HG03432 (cell line): ENCODE results near the gene PLBD1.
A peak's percentile ranks its signal among the peaks of the same experiment; 100 is the strongest.

Source experiments
- ATAC-seq: cut with Tn5 transposase; IDR thresholded peaks from one replicate; pipeline ENCODE4 v1.9.1; 2021; ENCODE audit warnings: mild to moderate bottlenecking, moderate library complexity; ENCODE audit not compliant: unreplicated experiment

PLBD1 gene, protein sequence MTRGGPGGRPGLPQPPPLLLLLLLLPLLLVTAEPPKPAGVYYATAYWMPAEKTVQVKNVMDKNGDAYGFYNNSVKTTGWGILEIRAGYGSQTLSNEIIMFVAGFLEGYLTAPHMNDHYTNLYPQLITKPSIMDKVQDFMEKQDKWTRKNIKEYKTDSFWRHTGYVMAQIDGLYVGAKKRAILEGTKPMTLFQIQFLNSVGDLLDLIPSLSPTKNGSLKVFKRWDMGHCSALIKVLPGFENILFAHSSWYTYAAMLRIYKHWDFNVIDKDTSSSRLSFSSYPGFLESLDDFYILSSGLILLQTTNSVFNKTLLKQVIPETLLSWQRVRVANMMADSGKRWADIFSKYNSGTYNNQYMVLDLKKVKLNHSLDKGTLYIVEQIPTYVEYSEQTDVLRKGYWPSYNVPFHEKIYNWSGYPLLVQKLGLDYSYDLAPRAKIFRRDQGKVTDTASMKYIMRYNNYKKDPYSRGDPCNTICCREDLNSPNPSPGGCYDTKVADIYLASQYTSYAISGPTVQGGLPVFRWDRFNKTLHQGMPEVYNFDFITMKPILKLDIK

DNA sequence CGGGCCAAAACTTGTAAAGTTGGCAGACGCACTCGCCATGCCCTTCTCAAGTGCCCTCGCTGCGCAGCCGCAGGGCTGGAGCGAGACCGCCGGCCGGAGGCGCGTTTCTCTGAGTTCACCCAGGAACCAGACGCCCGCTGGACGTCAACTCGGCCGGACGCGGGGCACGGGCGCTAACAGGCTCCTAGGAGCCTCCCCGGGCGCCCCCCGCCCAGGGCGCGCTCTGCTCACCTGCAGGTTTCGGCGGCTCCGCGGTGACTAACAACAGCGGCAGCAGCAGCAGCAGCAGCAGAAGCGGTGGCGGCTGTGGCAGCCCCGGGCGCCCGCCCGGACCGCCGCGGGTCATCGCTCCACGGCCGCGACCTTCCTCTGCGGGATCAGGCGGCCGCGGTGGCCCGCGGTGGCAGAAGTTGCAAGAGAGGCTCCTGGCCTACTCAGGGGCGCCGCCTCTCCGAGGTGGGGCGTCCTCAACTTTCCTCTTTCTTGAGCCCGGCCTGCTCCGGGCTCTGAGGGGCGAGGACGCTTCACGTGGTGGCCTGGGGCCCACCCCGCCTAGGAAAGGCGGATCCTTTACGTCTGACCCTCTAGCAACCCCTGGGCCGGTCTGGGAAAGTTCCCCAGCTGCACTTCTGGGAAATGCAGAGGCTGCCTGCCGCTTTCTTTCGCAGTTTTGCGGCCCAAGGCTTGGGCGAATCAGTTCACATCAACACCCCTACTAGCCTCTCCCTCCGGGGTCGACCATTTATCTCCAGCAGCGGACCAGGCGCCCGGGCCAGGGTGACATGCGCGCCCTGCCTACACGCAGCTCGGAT lies at the start of gene PLBD1:
TSS of gene PLBD1 (minus strand) at position 533 of the 812 bp plus-strand sequence. CDS start at position 346, 187 bp downstream.
- ATAC-seq, result peak; percentile 66

DNA sequence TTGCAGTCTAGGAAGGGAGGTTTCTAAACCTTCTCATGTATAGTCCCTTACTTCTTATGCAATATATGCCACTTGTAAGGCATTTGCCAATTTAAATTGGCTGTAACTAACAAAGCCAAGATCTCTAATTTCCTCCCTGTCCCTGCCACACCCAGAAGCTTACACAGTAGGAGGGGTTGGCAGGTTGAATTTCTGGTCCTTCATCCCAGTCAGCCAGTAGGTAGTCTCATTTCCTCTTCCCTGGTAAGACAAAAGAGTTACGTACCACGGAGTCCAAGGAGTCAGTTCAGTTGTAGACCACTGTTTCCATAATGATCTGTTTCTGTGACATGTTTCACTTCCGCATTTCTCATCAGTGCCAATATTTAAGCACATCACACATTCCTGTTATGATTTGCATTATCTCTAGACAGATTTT lies 47.0 kb upstream of the PLBD1 start:
- peak; percentile 56 for ATAC-seq

DNA sequence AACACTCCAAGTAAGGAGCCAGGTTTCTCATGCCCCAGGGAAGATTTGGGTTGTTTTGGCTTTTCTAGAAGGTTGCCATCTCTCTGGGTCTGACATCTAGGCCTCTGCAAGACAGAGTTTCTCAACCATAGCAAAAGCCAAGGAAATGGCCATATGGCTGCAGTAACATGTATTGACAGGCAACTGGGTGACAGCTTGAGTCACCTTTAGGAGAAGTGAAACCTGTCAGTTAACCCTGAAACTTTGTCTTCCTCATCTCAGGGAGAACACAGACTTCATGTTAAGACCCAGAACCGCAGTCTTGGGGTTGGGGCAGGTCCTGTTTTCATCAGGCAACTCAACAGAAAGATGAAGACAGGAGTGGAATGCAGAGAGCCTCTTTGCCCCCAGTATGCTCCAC lies 46.0 kb upstream of the PLBD1 start:
- ATAC-seq, result peak; percentile 95

DNA sequence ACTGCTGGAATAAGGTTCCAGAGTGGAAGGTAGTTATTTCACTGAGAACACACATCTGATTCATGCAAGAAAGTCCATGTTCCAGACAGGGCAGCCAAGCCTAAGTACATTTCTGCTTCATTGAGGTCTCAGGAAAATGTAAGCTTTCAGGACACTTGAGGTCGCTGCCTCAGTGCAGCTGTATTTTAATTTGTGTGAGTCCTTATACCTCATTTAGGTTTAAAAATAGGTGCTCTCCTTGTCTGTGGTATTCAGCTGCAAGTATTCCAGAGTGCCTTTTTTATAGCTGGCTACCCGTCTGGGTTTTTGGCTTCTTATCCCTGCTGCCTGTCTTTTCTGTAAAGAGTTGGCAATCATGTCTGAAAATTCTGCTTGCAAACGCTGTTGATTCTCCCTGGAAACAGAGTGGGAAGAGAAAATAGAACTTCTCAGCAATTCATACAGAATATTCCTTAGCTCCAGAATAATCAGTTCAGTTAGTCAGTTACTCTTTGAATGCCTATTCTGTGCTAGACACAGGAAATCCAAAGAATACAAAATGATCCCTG lies 45.3 kb upstream of the PLBD1 start:
- ATAC-seq, result no peak

DNA sequence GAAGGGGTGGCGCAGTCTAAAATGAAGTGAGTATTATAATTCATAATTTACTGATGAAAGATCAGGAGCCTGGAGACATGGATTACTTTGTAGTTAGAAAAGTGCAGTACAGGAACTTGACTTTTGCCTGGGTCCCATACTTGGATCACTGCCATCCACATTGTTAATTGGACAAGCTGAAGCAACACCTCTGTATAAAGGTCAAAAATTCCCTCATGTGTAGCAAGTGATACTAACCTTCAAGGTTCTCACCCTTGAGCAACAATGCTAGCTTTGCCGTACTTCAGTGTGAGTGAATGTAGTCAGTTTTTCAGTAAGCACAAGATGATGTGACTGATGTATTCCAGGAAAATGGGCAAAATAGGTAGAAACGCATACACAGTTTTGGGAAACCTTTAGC lies 44.6 kb upstream of the PLBD1 start:
- no peak for ATAC-seq

DNA sequence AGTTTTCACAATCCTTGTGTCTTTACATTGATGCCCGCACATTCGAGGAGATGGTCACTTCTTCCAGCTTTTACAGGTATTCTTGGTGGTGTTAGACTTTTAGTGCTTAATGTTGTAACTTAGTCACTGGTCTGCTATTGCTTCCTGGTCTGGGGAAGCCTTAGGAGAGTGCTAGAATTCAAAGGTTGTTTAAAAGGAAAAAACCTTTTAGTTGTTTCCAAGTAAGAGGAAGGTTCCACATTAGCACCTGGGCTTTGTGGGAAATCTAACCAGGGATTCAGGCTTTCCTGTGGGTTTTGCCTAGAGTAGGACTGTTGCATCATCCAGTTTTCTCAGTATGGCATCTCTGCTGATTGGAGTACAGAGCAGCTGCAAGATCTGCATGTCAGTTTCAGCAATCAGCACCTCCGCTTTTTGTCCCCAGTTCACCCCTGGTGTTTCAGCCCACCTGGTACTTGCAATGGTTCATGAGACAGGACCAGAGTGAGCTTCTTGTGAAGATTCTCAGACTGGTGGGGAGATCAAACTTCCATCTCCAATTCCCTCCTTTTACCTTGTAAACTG lies 44.0 kb upstream of the PLBD1 start:
- ATAC-seq, result no peak

DNA sequence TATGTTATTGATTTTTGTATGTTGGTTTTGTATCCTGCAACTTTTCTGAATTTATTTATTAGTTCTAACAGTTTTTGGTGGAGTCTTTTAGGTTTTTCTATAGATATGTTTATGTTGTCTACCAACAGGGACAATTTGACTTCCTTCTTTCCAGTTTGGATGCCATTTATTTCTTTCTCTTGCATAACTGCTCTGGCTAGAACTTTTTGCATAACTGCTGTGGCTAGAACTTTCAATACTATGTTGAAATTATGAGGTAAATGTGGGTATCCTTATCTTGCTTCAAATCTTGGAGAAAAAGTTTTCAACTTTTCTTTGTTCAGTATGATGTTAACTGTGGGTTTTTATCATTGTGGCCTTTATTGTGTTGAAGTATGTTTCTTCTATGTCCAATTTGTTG lies 39.9 kb upstream of the PLBD1 start:
- ATAC-seq, result no peak

DNA sequence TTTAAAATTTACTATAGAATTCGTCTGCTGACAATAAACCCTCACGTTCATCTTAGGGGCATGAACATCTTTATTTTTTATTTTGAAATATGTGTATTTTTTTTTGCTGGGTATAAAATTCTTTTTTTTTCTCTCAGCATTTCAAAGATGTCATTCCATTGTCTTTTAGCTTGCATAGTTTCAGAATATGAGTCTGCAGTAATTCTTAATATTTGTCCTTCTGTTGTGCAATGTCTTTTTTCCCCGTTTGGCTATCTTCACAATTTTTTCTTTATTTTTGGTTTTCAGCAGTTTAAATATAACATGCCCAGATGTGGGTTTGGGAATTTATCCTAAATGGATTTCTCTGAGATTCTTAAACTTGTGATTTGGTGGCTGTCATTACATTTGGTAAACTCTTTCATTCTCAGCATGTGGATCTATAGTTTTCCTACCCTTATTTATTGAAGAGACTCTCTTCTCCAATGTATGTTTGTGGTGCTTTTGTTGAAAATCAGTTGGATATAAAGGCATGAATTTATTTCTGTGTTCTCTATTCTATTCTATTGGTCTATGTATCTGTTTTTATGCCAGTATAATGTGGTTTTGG lies 37.8 kb upstream of the PLBD1 start:
- no peak for ATAC-seq

DNA sequence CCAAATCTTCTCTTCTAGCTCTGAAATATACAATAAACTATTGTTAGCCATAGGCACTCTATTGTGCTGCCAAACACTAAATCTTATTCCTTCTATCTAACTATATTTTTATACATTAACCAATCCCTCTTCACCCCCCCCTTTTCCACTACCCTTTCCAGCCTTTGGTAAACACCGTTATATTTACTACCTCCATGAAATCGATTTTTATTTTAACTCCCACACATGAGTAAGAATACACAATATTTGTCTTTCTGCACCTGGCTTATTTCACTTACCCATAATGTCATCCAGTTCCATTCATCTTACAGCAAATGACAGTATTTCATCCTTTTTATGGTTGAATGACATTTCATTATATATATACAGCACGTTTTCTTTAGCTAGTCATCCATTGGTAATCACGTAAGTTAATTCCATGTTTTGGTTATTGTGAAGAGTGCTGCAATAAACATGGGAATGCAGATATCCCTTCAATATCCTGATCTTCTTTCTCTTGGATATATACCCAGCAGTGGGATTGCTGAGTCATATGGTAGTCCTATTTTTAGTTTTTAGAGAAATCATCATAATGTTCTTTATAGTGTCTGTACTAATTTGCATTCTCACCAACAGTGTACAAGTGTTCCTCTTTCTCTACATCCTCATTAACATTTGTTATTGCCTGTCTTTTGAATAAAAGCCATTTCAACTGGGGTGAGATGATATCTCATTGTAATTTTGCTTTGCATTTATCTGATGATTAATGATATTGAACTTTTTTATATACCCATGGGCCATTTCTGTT lies 34.2 kb upstream of the PLBD1 start:
- ATAC-seq, result no peak

DNA sequence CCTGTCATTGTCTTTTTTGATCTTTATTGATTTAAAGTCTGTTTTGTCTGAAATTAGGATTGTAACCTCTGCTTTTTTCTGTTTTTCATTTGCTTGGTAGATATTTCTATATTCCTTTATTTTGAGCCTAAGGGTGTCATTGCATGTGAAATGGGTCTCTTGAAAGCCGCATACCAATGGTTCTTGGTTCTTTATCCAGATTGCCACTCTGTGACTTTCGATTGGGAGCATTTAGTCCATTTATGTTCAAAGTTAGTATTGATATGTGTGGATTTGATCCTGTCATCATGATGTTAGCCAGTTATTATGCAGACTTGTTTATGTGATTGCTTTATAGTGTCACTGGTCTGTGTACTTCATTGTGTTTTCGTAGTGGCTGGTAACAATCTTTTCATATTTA lies 29.8 kb upstream of the PLBD1 start:
- no peak for ATAC-seq

DNA sequence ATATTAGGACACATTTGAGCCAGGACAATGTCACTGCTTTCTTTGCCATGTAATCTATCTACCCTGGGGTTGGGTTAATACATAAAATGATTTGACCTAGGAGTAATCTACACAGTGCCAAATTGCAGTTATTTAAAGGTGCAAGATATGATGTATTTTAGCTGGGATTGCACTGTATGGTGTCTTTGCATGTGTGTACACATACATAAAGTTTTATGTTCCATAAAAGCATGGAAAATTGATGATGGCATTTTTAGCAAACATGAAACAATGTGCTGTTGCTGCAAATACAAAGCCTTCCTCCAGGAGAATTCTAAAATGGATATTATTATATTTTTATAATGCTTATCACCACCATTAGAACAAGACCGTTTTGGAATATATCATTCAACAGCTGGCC lies 24.0 kb upstream of the PLBD1 start:
- no peak for ATAC-seq

DNA sequence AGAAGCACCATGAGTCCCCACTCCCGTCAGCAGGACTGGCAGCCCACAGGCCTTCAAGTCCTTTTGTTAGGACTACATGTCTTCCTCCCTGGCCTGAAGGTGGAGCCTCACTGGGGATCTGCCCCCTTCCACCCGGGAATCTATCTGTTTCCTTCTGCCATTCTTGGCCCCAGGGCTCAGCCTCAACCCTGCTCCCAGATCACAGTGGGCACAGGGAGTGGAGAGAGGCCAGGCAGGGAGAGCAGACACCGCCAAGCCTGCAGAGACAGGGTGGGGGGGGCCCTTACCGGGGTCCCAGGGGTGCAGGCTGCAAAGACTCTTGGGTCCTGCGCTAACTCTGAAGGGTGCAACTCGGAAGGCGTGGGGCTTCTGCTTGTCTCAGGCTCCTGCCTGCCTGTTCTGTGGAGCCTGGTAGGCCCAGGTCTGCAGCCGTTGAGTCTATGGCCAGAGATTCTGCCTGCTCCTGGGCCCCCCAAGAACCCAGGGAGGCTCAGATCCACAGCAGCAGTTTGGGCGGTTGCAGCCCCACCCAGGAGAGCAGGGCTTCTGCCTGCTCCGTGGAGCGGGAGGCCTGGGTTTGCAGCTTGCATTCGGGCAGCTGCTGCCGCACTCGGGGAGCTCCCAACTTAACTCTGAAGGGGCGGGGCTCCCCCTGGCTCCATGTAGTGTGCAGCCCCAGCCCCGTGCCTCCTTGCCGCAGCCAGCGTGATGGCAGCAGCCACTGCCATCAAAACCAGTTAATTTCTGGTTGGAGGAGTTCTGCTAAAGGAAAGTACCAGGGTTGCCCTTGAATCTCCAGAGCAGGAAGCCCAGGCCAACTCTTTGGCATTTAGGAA lies 21.7 kb upstream of the PLBD1 start:
- ATAC-seq, result no peak

DNA sequence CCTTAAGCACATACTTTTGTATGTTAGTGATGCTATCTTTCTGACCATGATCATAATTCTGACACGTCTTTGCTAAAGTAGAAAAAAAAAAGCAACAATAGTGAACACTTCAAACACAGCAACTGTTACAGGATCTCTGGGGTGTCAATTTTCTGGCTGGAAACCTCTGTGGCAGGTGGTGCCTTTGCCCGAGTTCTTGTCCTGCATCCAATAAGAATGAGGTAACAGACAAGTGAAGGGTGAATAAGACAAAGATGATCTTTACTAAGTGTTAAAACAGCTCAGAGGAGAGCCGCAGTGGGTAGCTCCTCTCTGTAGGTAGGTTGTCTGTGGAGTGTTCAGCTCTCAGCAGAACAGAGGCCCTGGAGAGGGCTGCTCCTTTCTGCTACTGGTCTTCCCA lies 20.9 kb upstream of the PLBD1 start:
- ATAC-seq, result no peak

DNA sequence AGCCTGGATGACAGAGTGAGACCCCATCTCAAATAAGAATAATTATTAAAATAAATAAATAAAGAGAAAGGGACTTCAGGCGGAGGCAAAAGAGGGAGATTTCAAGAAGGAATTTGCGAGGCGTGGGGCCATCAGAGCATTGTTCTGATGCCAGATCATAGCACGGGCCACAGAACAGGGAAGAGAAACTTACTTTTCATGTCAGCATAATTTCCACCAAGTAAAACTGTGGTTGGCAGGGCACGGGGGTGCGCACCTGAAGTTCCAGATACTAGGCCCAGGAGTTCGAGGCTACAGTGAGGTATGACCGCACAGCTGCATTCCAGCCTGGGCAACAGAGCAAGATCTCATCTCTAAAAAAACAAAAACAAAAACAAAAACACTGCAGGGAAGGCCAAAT lies 11.0 kb upstream of the PLBD1 start:
- no peak for ATAC-seq

DNA sequence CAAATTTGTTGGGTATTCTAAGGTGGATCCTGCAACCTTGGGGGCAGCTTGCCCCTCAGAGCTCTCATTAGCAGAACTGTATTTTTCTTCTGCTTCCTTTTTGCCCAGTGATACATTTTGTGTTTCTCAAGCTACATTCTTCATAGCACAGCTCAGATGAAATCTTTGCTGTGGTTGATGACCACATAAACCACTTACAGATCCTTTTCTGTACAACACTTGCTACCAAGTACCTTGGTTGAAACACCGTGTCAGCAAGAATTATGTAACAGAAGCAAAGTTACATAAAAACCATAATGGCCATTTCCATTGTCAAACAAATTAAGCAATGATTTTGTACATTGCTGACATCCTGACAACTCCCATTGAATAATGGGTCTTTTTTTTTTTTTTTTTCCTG lies 9.7 kb upstream of the PLBD1 start:
- ATAC-seq, result peak; percentile 81

DNA sequence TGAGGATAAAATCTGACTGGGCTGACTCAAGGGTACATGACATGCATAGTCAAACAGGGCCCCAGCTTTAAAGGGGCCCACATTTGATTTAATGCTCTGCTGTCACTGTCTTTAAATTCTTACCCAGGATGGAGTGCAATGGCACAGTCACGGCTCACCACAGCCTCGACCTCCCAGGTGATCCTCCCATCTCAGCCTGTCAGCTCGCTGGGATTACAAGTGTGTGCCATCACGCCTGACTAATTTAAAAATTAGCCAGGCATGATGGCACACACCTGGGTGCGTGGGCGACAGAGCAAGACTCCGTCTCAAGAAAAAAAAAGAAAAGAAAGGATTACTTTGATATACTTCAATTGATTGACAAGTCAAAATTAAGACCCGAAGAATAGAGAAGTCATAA lies 9.2 kb upstream of the PLBD1 start:
- ATAC-seq, result no peak

DNA sequence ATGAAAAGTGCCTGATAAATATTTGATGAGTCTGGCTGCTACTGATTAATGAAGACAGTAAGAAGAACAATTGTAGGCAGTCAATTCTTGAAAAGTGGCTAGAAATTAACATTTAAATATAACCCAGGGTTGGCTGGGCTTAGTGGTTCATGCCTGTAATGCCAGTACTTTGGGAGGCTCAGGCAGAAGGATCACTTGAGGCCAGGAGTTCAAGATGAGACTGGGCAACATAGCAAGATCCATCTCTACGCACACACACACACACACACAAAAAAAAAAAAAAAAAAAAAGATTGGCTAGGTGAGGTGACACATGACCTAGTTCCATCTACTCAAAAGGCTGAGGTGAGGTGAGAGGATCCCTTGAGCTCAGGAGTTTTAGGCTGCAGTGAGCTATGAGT lies 7.9 kb upstream of the PLBD1 start:
- no peak for ATAC-seq

DNA sequence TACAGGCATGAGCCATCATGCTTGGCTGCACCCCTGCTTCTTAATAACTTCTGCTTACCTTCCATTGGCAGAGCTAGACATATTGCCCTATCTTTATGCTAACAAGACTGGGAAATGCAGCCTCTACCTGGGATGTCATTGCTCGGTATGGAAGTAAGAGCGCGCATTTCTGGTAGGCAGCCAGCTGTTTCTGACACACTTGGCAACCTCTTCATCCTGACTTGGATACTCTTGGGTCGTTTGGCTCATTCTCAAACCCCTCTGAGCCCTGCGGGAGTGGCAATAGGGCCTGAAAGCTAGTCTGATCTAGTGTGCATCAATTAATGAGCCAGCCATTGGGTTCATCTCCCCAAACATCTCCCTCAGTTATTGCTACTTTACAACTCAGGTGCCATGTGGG lies 5.4 kb upstream of the PLBD1 start:
- ATAC-seq, result no peak

DNA sequence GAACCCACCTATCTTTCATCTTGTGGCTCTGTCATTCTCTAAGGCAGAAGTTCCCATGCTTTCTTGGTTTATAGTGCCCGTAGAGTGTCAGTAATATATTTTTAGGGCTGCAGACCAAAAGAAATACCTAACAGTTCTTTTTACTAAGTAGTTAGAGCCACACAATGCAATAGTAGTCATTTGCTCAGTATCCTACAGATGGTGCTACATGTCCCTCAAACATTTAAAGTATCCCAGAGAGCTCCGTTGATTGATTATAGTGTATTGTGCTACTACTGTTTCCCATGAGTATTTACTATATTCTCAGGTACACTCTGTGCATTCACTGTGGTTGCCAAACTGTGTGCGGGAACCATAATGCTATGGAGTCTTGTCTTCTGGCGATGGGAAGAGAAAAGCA lies 4.7 kb upstream of the PLBD1 start:
- no peak for ATAC-seq
